Lower lobe of right lung (tissue), 2 donors: Measurements from ENCODE around the gene MUC21. TPM values are rescaled to one million over a fixed set of nuclear protein-coding genes. Genes with fewer than 3 reads are reported as not detected.
"Not testable (repeated sequence)": the region's sequence is repeated elsewhere in the genome, so short reads cannot be mapped to it uniquely, and the experiment has no call there.

Experiments used
- ATAC-seq, 2 donors: fragments of 200-7000 bp; cut with Tn5 transposase; one replicate each; pipeline ENCODE4 v1.9.1; 2020 to 2022; ENCODE audit warnings: mild to moderate bottlenecking in 2 of 2, moderate library complexity in 2 of 2
- DNase-seq: peaks from one replicate; pipeline ENCODE4 v3.0.0-alpha.2; 2020
- H3K27ac ChIP-seq: fragments of 200-600 bp; one replicate; pipeline ENCODE4 v1.8.0; 2022
- H3K27me3 ChIP-seq: fragments of 200-600 bp; one replicate; pipeline ENCODE4 v1.8.0; 2022; ENCODE audit warnings: low read depth
- H3K36me3 ChIP-seq: fragments of 200-600 bp; one replicate; pipeline ENCODE4 v1.8.0; 2022; ENCODE audit warnings: mild to moderate bottlenecking
- H3K4me1 ChIP-seq: fragments of 200-600 bp; one replicate; pipeline ENCODE4 v1.8.0; 2022
- H3K4me3 ChIP-seq: fragments of 200-600 bp; one replicate; pipeline ENCODE4 v1.8.0; 2022; ENCODE audit warnings: mild to moderate bottlenecking
- H3K9me3 ChIP-seq: fragments of 200-600 bp; one replicate; pipeline ENCODE4 v1.8.0; 2022
- CTCF ChIP-seq: fragments of 200-600 bp; IDR thresholded peaks from one replicate; pipeline ENCODE4 v1.8.0; 2022; ENCODE audit warnings: antibody characterized with exemption, mild to moderate bottlenecking
- intact Hi-C: fragments of 100-400 bp; cut with DNase I; formaldehyde crosslinking; loops from one replicate; pipeline ENCODE4 v1.11.0; 2022
- total RNA-seq: library from RNA; stranded (reverse); fragmentation: NEBNext Ultra II Directional; extraction: Animal tissue kit (Norgen Biotek cat#: 25700); gene quantifications from one replicate; pipeline ENCODE4 v1.2.1, GENCODE V29; 2021
- donor health status: DM: no; HTN: yes; CAD: no; lungs with severe emphysema.

The MUC21 gene
- total RNA-seq, 1 donor from 2014 or later, result 3.8 TPM

- ATAC-seq, result no peak
- Histone ChIP-seq H3K36me3 (no peaks in the 10 kb centered on the region), H3K27ac (no peak overlapping the region), H3K4me1 (peaks cover 9% of the 10 kb centered on the region), H3K4me3 (no peak overlapping the region), H3K27me3 (no peaks in the 10 kb centered on the region), H3K9me3 (no peaks in the 10 kb centered on the region)
- intact Hi-C loops, result no loop called here
- no peak for TF ChIP-seq CTCF
- DNase-seq, result no peak
Measured at GRCh38 chr6:30966154-30966553, 17.4 kb upstream of the MUC21 start.

DNA sequence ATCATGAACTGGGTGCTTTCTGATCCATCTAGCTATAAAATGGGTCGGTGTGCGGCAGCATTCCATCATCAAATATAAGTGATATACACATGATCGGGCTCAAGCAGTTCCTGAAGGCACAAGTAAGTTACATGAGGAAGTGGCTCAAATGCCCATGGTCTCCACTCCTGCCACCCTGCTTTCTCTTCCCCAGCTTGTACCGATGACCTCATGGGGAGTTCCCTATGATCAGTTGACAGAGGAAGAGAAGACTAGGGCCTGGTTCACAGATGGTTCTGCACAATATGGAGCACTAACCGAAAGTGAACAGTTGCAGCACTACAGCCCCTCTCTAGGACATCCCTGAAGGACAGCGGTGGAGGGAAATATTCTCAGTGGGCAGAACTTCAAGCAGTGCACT lies 14.3 kb upstream of the MUC21 start:
- not testable (repeated sequence) for DNase-seq, ATAC-seq

DNA sequence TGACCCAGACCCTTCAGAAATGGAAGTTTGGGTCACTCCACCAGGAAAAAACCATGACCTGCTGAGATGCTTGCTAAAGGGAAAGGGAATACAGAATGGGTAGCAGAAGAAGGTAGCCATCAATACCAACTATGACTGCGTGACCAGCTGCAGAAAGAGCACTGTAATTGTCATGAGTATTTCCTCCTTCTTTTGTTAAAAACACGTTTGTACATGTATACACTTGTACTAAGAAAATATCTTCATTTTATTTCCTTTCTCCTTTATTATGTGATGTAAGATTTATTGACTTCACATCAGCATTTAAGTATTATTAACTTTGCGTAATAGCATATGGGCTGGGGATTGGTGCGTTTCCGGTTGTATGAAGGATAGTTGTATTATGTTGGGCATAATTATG lies 12.6 kb upstream of the MUC21 start:
- Histone ChIP-seq H3K27ac (no peak overlapping the region), H3K4me3 (no peak overlapping the region), H3K27me3 (no peaks in the 10 kb centered on the region), H3K36me3 (no peaks in the 10 kb centered on the region), H3K9me3 (no peaks in the 10 kb centered on the region), H3K4me1 (no peaks in the 10 kb centered on the region)
- ATAC-seq, result no peak
- intact Hi-C loops, result no loop called here
- no peak for DNase-seq
- no peak for TF ChIP-seq CTCF

More for the DNA sequence above, 14.3 kb upstream of the MUC21 start:
- H3K4me1 ChIP-seq, H3K4me3 ChIP-seq, intact Hi-C loops, H3K9me3 ChIP-seq, H3K36me3 ChIP-seq, H3K27ac ChIP-seq, H3K27me3 ChIP-seq: not testable (repeated sequence)

DNA sequence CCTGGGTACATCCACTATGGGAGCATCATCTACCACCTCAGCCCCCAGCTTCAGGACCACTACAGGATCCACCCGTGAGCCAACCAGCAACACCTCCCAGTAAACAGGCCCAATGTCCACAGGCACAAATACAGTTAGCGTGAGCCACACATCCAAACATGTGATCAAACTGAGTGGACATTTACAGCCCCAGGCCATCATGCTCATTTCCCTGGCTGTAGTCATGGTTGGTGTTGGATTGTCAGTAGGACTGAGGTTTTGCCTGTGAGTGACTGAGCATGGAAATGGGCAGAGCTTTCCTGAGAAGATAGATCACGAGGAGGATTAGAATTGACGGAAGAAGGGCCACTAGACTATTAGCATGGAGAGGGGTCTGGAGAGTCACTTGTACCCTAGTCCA lies 10.7 kb upstream of the MUC21 start:
- Histone ChIP-seq H3K4me3 (no peak overlapping the region), H3K36me3 (no peaks in the 10 kb centered on the region), H3K27me3 (no peaks in the 10 kb centered on the region), H3K4me1 (no peaks in the 10 kb centered on the region), H3K27ac (no peak overlapping the region), H3K9me3 (no peaks in the 10 kb centered on the region)
- intact Hi-C loops, result no loop called here
- DNase-seq (no peak), ATAC-seq (no peak)
- no peak for TF ChIP-seq CTCF

- no peaks in the 10 kb centered on the region for H3K4me1 ChIP-seq
- no peaks in the 10 kb centered on the region for H3K27me3 ChIP-seq
- no peaks in the 10 kb centered on the region for H3K9me3 ChIP-seq
- H3K36me3 ChIP-seq, result no peaks in the 10 kb centered on the region
- H3K27ac ChIP-seq, result no peak overlapping the region
- intact Hi-C loops, result no loop called here
- peak in 1 of 2 donors; percentile 47 for ATAC-seq
- no peak for TF ChIP-seq CTCF
- no peak overlapping the region for H3K4me3 ChIP-seq
- no peak for DNase-seq
Measured at GRCh38 chr6:30974490-30975252, 8.8 kb upstream of the MUC21 start.

DNA sequence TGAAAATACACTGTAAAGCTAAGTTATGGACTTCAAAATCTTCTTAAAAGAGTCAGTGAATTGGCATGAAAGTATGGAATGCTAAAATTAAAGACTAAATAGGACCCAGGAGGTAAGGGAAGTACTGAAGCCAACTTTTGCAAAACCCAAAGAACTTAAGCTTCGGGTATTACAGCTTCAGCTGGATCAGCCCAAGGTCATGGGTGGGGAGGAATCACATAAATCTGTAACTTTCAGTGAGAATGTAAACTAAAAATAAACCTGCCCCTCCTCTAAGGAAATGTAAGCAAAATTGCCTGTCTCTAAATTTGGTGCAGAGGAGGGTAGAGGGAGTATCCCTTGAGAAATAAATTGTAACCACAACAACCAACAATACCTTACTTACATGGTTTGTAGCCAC lies 4.4 kb upstream of the MUC21 start:
- Histone ChIP-seq H3K36me3 (no peaks in the 10 kb centered on the region), H3K9me3 (no peaks in the 10 kb centered on the region), H3K4me3 (no peak overlapping the region), H3K27ac (no peak overlapping the region), H3K4me1 (peaks cover 8% of the 10 kb centered on the region), H3K27me3 (no peaks in the 10 kb centered on the region)
- TF ChIP-seq CTCF, result no peak
- intact Hi-C loops, result no loop called here
- no peak for DNase-seq
- no peak for ATAC-seq
